ENCODE measurements around the gene PPFIA4. TPM values are rescaled to one million over a fixed set of nuclear protein-coding genes. Genes with fewer than 3 reads are reported as not detected.

Gene PPFIA4
- total RNA-seq, 6 experiments from 2014 or later, result 0.37 to 1.3 (median 0.58) TPM

GRCh38 chr1:203056516-203056915, 30.2 kb downstream of the PPFIA4 start:
- peaks cover 29% of the 10 kb centered on the region for H3K27me3 Mint-ChIP-seq (ENCODE audit: insufficient read depth)
- no peak for DNase-seq
- no peaks in the 10 kb centered on the region for H3K9me3 Mint-ChIP-seq
- no peak overlapping the region for H3K27ac Mint-ChIP-seq
- no peaks in the 10 kb centered on the region for H3K36me3 Mint-ChIP-seq (ENCODE audit: low read depth)
- peak; percentile 49 for TF ChIP-seq CTCF (IDR thresholded peaks at IDR 0.05)
- no peak overlapping the region for H3K4me3 Mint-ChIP-seq
- peaks cover 17% of the 10 kb centered on the region for H3K4me1 Mint-ChIP-seq (ENCODE audit: low read depth)

DNA sequence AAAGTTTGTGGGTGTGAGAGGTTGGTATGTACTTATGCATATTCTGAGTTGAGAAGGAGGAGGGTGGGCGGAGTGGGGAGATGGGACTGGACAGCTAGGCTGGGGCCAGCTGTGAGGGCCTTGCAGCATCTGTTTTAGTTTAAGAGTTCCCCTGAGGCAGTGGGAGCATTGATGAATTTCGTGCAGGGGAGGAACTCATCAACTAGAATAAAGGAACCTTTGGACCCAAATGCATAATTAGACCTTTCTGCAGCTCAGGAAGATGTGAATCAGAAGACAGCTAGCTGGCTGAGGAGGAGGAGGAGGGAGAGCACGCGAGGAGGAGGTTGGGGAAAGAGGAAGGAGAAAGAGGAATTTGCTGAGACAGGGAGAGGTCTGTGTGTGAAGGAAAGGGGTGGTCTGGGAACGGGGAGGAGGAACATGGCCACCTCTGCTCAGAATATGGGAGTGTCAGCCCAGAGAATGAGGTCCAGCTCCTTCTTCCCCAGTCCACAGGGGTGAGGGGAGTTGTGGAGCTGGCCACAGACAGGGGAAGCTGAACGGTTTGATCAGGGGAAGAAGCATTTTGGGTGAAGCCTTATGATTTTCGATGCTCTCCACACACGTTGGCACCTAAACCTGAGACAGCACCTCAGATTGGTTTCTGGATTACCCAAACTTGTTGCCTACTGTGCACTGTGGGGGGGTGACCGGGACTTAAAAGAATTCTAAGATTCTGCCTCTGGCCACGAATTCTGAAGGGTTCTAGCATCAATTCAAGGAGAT, 31.8 kb downstream of the PPFIA4 start:
- peak overlapping the region; percentile 7 for H3K27ac Mint-ChIP-seq
- H3K4me3 Mint-ChIP-seq, result peak overlapping the region; percentile 52
- no peaks in the 10 kb centered on the region for H3K9me3 Mint-ChIP-seq
- H3K36me3 Mint-ChIP-seq (ENCODE audit: low read depth), result no peaks in the 10 kb centered on the region
- peaks cover 29% of the 10 kb centered on the region for H3K27me3 Mint-ChIP-seq (ENCODE audit: insufficient read depth)
- H3K4me1 Mint-ChIP-seq (ENCODE audit: low read depth), result peaks cover 17% of the 10 kb centered on the region
- no peak for TF ChIP-seq CTCF (IDR thresholded peaks at IDR 0.05)
- peak; percentile 65 for DNase-seq

- Mint-ChIP-seq H3K27ac (no peak overlapping the region), H3K4me3 (no peak overlapping the region), H3K27me3 (ENCODE audit: insufficient read depth) (peaks cover 27% of the 10 kb centered on the region), H3K9me3 (no peaks in the 10 kb centered on the region), H3K36me3 (ENCODE audit: low read depth) (no peaks in the 10 kb centered on the region), H3K4me1 (ENCODE audit: low read depth) (peaks cover 17% of the 10 kb centered on the region)
- DNase-seq, result no peak
- TF ChIP-seq CTCF (IDR thresholded peaks at IDR 0.05), result no peak
These were observed 32.3 kb downstream of the PPFIA4 start for GRCh38 chr1:203058676-203058935.

- TF ChIP-seq CTCF (IDR thresholded peaks at IDR 0.05), result no peak
- H3K27me3 Mint-ChIP-seq (ENCODE audit: insufficient read depth), result peaks cover 31% of the 10 kb centered on the region
- peaks cover 17% of the 10 kb centered on the region for H3K4me1 Mint-ChIP-seq (ENCODE audit: low read depth)
- no peak overlapping the region for H3K4me3 Mint-ChIP-seq
- H3K9me3 Mint-ChIP-seq, result no peaks in the 10 kb centered on the region
- no peak overlapping the region for H3K27ac Mint-ChIP-seq
- no peak for DNase-seq
- H3K36me3 Mint-ChIP-seq (ENCODE audit: low read depth), result no peaks in the 10 kb centered on the region
These were observed 33.2 kb downstream of the PPFIA4 start for GRCh38 chr1:203059485-203059884.

GRCh38 chr1:203060115-203060514, 33.8 kb downstream of the PPFIA4 start:
- Mint-ChIP-seq H3K36me3 (ENCODE audit: low read depth) (no peaks in the 10 kb centered on the region), H3K27me3 (ENCODE audit: insufficient read depth) (peaks cover 33% of the 10 kb centered on the region), H3K27ac (no peak overlapping the region), H3K4me1 (ENCODE audit: low read depth) (peaks cover 17% of the 10 kb centered on the region), H3K9me3 (no peaks in the 10 kb centered on the region), H3K4me3 (no peak overlapping the region)
- no peak for DNase-seq
- TF ChIP-seq CTCF (IDR thresholded peaks at IDR 0.05), result no peak

Measured in HFFc6 (cell line).